GM23338 (cell line): ENCODE data around the gene THAP5. TPM values are rescaled to one million over a fixed set of nuclear protein-coding genes. Genes with fewer than 3 reads are reported as not detected.

Source experiments
- ATAC-seq: fragments of 200-7000 bp; cut with Tn5 transposase; 3 replicates; pipeline ENCODE4 v1.9.1; 2020
- DNase-seq: peaks from one replicate; pipeline ENCODE4 v3.0.0-alpha.2; 2015; ENCODE audit warnings: low spot score
- H2AFZ ChIP-seq: fragments of 200-600 bp; sonication (generic); 2 replicates; pipeline ENCODE4 v1.8.0; 2016; ENCODE audit warnings: antibody characterized with exemption, mild to moderate bottlenecking, moderate library complexity
- H3F3A ChIP-seq: fragments of 200-600 bp; sonication (generic); replicated peaks from 2 replicates; pipeline ENCODE4 v1.8.0; 2017; ENCODE audit warnings: antibody characterized with exemption, mixed run types, low read depth
- H3K27ac ChIP-seq: fragments of 200-600 bp; sonication (generic); 2 replicates; pipeline ENCODE4 v1.6.1; 2016; ENCODE audit warnings: low read depth
- H3K27me3 ChIP-seq: fragments of 200-600 bp; sonication (generic); 2 replicates; pipeline ENCODE4 v1.8.0; 2016; ENCODE audit warnings: mild to moderate bottlenecking, mixed run types, moderate library complexity; ENCODE audit not compliant: insufficient read depth
- H3K36me3 ChIP-seq: fragments of 200-600 bp; sonication (generic); 2 replicates; pipeline ENCODE4 v1.8.0; 2016; ENCODE audit warnings: mild to moderate bottlenecking; ENCODE audit not compliant: insufficient read depth
- H3K4me1 ChIP-seq: fragments of 200-600 bp; sonication (generic); 2 replicates; pipeline ENCODE4 v1.8.0; 2016; ENCODE audit warnings: mild to moderate bottlenecking, moderate library complexity; ENCODE audit not compliant: insufficient read depth
- H3K4me2 ChIP-seq: fragments of 200-600 bp; sonication (generic); 2 replicates; pipeline ENCODE4 v1.7.1; 2017; ENCODE audit warnings: mixed run types
- H3K4me3 ChIP-seq: fragments of 200-600 bp; sonication (generic); 2 replicates; pipeline ENCODE4 v1.6.1; 2016; ENCODE audit warnings: mixed run types
- H3K79me2 ChIP-seq: fragments of 200-600 bp; sonication (generic); replicated peaks from 2 replicates; pipeline ENCODE4 v1.8.0; 2017; ENCODE audit warnings: mild to moderate bottlenecking; ENCODE audit not compliant: insufficient read depth
- H3K9me2 ChIP-seq: fragments of 200-600 bp; sonication (generic); 2 replicates; pipeline ENCODE4 v1.8.0; 2017; ENCODE audit not compliant: insufficient read depth
- H4K20me1 ChIP-seq: fragments of 200-600 bp; sonication (generic); replicated peaks from 2 replicates; pipeline ENCODE4 v1.8.0; 2017; ENCODE audit warnings: mild to moderate bottlenecking; ENCODE audit not compliant: insufficient read depth
- H3K27ac Mint-ChIP-seq: 2 replicates; pipeline ENCODE4 v1.8.0; 2020; ENCODE audit warnings: inconsistent platforms, mild to moderate bottlenecking, moderate library complexity, mixed read lengths
- H3K27me3 Mint-ChIP-seq: 3 replicates; pipeline ENCODE4 v1.8.0; 2022; ENCODE audit warnings: low read depth, mild to moderate bottlenecking, moderate library complexity, mixed read lengths, inconsistent platforms; ENCODE audit not compliant: insufficient read depth, poor library complexity
- H3K36me3 Mint-ChIP-seq: 3 replicates; pipeline ENCODE4 v1.8.0; 2021; ENCODE audit warnings: low read depth, mild to moderate bottlenecking, inconsistent platforms, moderate library complexity, mixed read lengths
- H3K4me1 Mint-ChIP-seq: 3 replicates; pipeline ENCODE4 v1.8.0; 2020; ENCODE audit warnings: mild to moderate bottlenecking, inconsistent platforms, mixed read lengths
- H3K4me3 Mint-ChIP-seq: 3 replicates; pipeline ENCODE4 v1.8.0; 2021; ENCODE audit warnings: moderate library complexity, mild to moderate bottlenecking, inconsistent platforms, mixed read lengths
- H3K9me3 Mint-ChIP-seq: 3 replicates; pipeline ENCODE4 v1.8.0; 2020; ENCODE audit warnings: moderate library complexity, mild to moderate bottlenecking, inconsistent platforms, mixed read lengths
- CREB1 ChIP-seq: fragments of 250-450 bp; sonication (Bioruptor Pico); IDR thresholded peaks from 2 replicates; pipeline ENCODE4 v1.5.0; 2020; ENCODE audit warnings: low read depth, mild to moderate bottlenecking, moderate library complexity
- EZH2phosphoT487 ChIP-seq: fragments of 200-600 bp; sonication (generic); IDR thresholded peaks from one replicate; pipeline ENCODE4 v1.8.1; 2018; ENCODE audit warnings: antibody characterized with exemption; ENCODE audit not compliant: unreplicated experiment
- POLR2AphosphoS5 ChIP-seq: IDR thresholded peaks from 2 replicates; pipeline ENCODE4 v1.6.1; 2016; ENCODE audit warnings: antibody characterized with exemption, low read depth
- STAT1 ChIP-seq: IDR thresholded peaks from one replicate; pipeline ENCODE4 v1.6.1; 2016; ENCODE audit warnings: antibody characterized with exemption; ENCODE audit not compliant: unreplicated experiment
- ZNF114 ChIP-seq: fragments of 250-450 bp; sonication (Bioruptor Pico); IDR thresholded peaks from 2 replicates; pipeline ENCODE4 v1.5.0; 2020; ENCODE audit warnings: mild to moderate bottlenecking, moderate library complexity
- ZNF331 ChIP-seq: fragments of 250-450 bp; sonication (Bioruptor Pico); IDR thresholded peaks from 2 replicates; pipeline ENCODE4 v1.5.0; 2020; ENCODE audit warnings: low read depth, mild to moderate bottlenecking, moderate library complexity
- polyA plus RNA-seq: library from polyadenylated mRNA; unstranded; fragments of >200 nt; fragmentation: Nextera tagmentation; extraction: Ambion mirVana; gene quantifications from 2 replicates; pipeline ENCODE4 v1.2.1, GENCODE V29; 2016
- total RNA-seq: library from RNA; depleted of rRNA; stranded (reverse); fragments of >200 nt; shearing (Covaris generic); gene quantifications from 2 replicates; pipeline ENCODE4 v1.2.3, GENCODE V29; 2014
- TF ChIP-seq, protein P1 (sequence below): IDR thresholded peaks from 2 replicates; pipeline ENCODE4 v1.6.1; 2016; ENCODE audit warnings: antibody characterized with exemption
- TF ChIP-seq, protein P2 (sequence below), 2 experiments: fragments of 200-600 bp in 1 of 2; sonication (generic) in 1 of 2; conservative IDR thresholded peaks; 2 replicates each; pipeline versions ENCODE4 v1.5.1 to v1.6.1; 2016 to 2017; ENCODE audit warnings: antibody characterized with exemption in 2 of 2, low read depth in 2 of 2, mild to moderate bottlenecking in 2 of 2, moderate library complexity in 1 of 2
- TF ChIP-seq, protein P3 (sequence below): IDR thresholded peaks from one replicate; pipeline ENCODE4 v1.6.1; 2018; ENCODE audit warnings: antibody characterized with exemption; ENCODE audit not compliant: unreplicated experiment

The THAP5 gene
- total and polyA plus RNA-seq, 2 experiments from 2014 or later, result 18.2 to 32.3 TPM

DNA sequence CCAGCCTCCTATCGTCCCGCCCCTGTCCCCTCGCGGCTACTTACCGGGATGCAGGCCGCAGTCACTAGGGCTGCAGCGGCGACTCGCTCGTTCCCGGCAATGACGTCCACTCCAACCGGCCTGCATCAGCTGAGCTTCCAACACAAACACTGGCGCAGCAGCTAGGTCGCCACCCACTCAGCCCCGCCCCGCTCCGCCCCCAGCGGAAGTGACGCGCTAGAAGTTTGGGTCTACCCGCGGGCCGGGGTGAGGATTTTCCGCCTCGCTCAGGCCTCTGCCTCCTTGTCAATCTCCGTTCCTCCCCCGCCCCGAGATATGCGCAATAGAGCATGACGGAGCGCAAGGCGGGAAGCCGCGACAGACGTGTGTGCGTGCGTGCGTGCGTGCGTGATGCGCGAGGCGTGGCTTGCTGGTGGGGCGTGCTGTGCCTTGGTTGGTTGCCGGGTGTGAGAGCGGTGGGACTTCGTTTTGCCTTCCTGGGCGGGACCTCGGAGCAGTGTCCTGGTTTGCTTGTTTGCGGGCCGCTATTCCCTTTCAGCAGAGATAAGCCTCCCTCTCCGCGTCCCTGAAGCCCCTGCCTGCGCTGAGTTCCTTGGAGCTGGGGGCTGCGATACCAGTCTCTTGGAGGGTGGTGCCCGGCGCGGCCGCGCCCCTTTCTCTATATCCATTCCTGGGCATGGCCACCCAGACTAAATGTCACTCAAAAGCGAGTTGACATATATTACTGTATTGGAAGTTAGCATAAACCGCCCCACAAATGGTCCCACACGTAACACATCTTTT is 43.3 kb downstream of the THAP5 start, which contains the start of gene PNPLA8:
Gene PNPLA8 (minus strand): TSS at position 151 of the 783 bp plus-strand sequence. CDS start 10,644 bp downstream, outside the sequence.
- H3K9me3 Mint-ChIP-seq, result no peaks in the 10 kb centered on the region
- no peak for TF ChIP-seq EZH2phosphoT487
- TF ChIP-seq ZNF331 (CRISPR knock-in tag), result no peak
- peak; percentile 80 for TF ChIP-seq POLR2AphosphoS5
- TF ChIP-seq, protein P1, sequence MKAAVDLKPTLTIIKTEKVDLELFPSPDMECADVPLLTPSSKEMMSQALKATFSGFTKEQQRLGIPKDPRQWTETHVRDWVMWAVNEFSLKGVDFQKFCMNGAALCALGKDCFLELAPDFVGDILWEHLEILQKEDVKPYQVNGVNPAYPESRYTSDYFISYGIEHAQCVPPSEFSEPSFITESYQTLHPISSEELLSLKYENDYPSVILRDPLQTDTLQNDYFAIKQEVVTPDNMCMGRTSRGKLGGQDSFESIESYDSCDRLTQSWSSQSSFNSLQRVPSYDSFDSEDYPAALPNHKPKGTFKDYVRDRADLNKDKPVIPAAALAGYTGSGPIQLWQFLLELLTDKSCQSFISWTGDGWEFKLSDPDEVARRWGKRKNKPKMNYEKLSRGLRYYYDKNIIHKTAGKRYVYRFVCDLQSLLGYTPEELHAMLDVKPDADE, result no peak
- TF ChIP-seq, protein P2, sequence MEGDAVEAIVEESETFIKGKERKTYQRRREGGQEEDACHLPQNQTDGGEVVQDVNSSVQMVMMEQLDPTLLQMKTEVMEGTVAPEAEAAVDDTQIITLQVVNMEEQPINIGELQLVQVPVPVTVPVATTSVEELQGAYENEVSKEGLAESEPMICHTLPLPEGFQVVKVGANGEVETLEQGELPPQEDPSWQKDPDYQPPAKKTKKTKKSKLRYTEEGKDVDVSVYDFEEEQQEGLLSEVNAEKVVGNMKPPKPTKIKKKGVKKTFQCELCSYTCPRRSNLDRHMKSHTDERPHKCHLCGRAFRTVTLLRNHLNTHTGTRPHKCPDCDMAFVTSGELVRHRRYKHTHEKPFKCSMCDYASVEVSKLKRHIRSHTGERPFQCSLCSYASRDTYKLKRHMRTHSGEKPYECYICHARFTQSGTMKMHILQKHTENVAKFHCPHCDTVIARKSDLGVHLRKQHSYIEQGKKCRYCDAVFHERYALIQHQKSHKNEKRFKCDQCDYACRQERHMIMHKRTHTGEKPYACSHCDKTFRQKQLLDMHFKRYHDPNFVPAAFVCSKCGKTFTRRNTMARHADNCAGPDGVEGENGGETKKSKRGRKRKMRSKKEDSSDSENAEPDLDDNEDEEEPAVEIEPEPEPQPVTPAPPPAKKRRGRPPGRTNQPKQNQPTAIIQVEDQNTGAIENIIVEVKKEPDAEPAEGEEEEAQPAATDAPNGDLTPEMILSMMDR (conservative IDR thresholded peaks at IDR 0.05; ENCODE audit: low read depth in 2 of 2), result no peak
- no peak for TF ChIP-seq STAT1
- TF ChIP-seq CREB1, result peak; percentile 91
- TF ChIP-seq, protein P3, sequence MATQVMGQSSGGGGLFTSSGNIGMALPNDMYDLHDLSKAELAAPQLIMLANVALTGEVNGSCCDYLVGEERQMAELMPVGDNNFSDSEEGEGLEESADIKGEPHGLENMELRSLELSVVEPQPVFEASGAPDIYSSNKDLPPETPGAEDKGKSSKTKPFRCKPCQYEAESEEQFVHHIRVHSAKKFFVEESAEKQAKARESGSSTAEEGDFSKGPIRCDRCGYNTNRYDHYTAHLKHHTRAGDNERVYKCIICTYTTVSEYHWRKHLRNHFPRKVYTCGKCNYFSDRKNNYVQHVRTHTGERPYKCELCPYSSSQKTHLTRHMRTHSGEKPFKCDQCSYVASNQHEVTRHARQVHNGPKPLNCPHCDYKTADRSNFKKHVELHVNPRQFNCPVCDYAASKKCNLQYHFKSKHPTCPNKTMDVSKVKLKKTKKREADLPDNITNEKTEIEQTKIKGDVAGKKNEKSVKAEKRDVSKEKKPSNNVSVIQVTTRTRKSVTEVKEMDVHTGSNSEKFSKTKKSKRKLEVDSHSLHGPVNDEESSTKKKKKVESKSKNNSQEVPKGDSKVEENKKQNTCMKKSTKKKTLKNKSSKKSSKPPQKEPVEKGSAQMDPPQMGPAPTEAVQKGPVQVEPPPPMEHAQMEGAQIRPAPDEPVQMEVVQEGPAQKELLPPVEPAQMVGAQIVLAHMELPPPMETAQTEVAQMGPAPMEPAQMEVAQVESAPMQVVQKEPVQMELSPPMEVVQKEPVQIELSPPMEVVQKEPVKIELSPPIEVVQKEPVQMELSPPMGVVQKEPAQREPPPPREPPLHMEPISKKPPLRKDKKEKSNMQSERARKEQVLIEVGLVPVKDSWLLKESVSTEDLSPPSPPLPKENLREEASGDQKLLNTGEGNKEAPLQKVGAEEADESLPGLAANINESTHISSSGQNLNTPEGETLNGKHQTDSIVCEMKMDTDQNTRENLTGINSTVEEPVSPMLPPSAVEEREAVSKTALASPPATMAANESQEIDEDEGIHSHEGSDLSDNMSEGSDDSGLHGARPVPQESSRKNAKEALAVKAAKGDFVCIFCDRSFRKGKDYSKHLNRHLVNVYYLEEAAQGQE, result no peak
- no peak for TF ChIP-seq ZNF114 (CRISPR knock-in tag)
- peak within 1 kb of the TSS; percentile 97 for H3K27ac Mint-ChIP-seq
- peaks cover 4% of the 10 kb centered on the region for H3K27me3 Mint-ChIP-seq
- H3K36me3 ChIP-seq, result no peaks in the 10 kb centered on the region
- H3K4me3 ChIP-seq, result peak within 1 kb of the TSS; percentile 68
- no peaks in the 10 kb centered on the region for H3K27me3 ChIP-seq
- peak within 1 kb of the TSS; percentile 93 for H3K27ac ChIP-seq
- no peaks in the 10 kb centered on the region for H3K36me3 Mint-ChIP-seq
- H3K4me1 Mint-ChIP-seq, result peaks cover 39% of the 10 kb centered on the region
- H4K20me1 ChIP-seq, result no peaks in the 10 kb centered on the region
- H3K9me2 ChIP-seq, result no peaks in the 10 kb centered on the region
- DNase-seq, result peak; percentile 100
- peak within 1 kb of the TSS; percentile 86 for H2AFZ ChIP-seq
- peak within 1 kb of the TSS; percentile 87 for H3K4me3 Mint-ChIP-seq
- peak within 1 kb of the TSS; percentile 95 for H3K4me2 ChIP-seq
- H3K79me2 ChIP-seq, result peaks cover 38% of the 10 kb centered on the region
- H3F3A ChIP-seq, result peaks cover 8% of the 10 kb centered on the region; the same call in 1 of the 2 replicates
- H3K4me1 ChIP-seq, result peaks cover 45% of the 10 kb centered on the region
- peak; percentile 86 for ATAC-seq
